OCI-M1 (cell line): ENCODE results near the gene KCNAB2.
A peak's percentile ranks its signal among the peaks of the same experiment; 100 is the strongest.
"Not testable (repeated sequence)": the region's sequence is repeated elsewhere in the genome, so short reads cannot be mapped to it uniquely, and the experiment has no call there.

Experiments used
- DNase-seq: peaks from one replicate; lab custom pipeline; 2025; lab: John Stamatoyannopoulos, UW

Gene KCNAB2

GRCh38 chr1:6010554-6010953 lies 35.1 kb upstream of the KCNAB2 start:
- DNase-seq, result no peak

GRCh38 chr1:6011161-6011945 lies 34.3 kb upstream of the KCNAB2 start:
- DNase-seq, result no peak

GRCh38 chr1:6011946-6012258 lies 33.8 kb upstream of the KCNAB2 start:
- no peak for DNase-seq

GRCh38 chr1:6012529-6013318 lies 33.0 kb upstream of the KCNAB2 start:
- no peak for DNase-seq

- DNase-seq, result no peak
Observed at GRCh38 chr1:6013491-6013890, 32.2 kb upstream of the KCNAB2 start.

- DNase-seq, result no peak
Observed at GRCh38 chr1:6014130-6014999, 31.3 kb upstream of the KCNAB2 start.

- no peak for DNase-seq
Observed at GRCh38 chr1:6016191-6016865, 29.4 kb upstream of the KCNAB2 start.

- not testable (repeated sequence) for DNase-seq
Observed at GRCh38 chr1:6017654-6018053, 28.0 kb upstream of the KCNAB2 start.

- DNase-seq, result no peak
Observed at GRCh38 chr1:6019166-6019845, 26.4 kb upstream of the KCNAB2 start.

GRCh38 chr1:6022193-6022592 lies 23.5 kb upstream of the KCNAB2 start:
- DNase-seq, result no peak

- no peak for DNase-seq
Observed at GRCh38 chr1:6023346-6023745, 22.3 kb upstream of the KCNAB2 start.

- DNase-seq, result no peak
Observed at GRCh38 chr1:6024376-6024775, 21.3 kb upstream of the KCNAB2 start.

GRCh38 chr1:6025269-6026094 lies 20.2 kb upstream of the KCNAB2 start:
- no peak for DNase-seq

GRCh38 chr1:6026095-6026809 lies 19.4 kb upstream of the KCNAB2 start:
- peak; percentile 72 for DNase-seq

- no peak for DNase-seq
Observed at GRCh38 chr1:6027591-6027990, 18.1 kb upstream of the KCNAB2 start.

GRCh38 chr1:6028042-6028850 lies 17.4 kb upstream of the KCNAB2 start:
- peak; percentile 50 for DNase-seq

GRCh38 chr1:6029351-6029750 lies 16.3 kb upstream of the KCNAB2 start:
- no peak for DNase-seq

- no peak for DNase-seq
Observed at GRCh38 chr1:6030132-6030531, 15.6 kb upstream of the KCNAB2 start.
